Measurements from ENCODE around the gene MYADML2. TPM values are rescaled to one million over a fixed set of nuclear protein-coding genes. Genes with fewer than 3 reads are reported as not detected.
A peak's percentile ranks its signal among the peaks of the same experiment; 100 is the strongest.

The MYADML2 gene
- total and polyA plus RNA-seq, 2 of the 8 experiments (the other 6 are each of a cell fraction or from before 2014, with no cell fraction given) = 0.26 to 0.47 TPM

GRCh38 chr17:81914103-81914850 lies 32.8 kb downstream of the MYADML2 start:
- Histone ChIP-seq H4K20me1 (replicated peaks in 1 of 2; ENCODE audit: control insufficient read depth in 1 of 2, insufficient read depth in 2 of 2, low read length in 2 of 2) (peaks cover 6 to 40% of the 10 kb centered on the region in 2 experiments), H3K36me3 (ENCODE audit: control insufficient read depth in 2 of 4, insufficient read depth in 4 of 4, low read length in 3 of 4) (peaks cover 8 to 25% (median 20%) of the 10 kb centered on the region in 4 experiments), H2AFZ (ENCODE audit: low read length) (no peak overlapping the region), H3K9ac (replicated peaks in 1 of 4; ENCODE audit: extremely low read depth in 1 of 4, low read depth in 3 of 4, low read length in 3 of 4) (no peak overlapping the region), H2BK20ac (ENCODE audit: low read length) (no peak overlapping the region), H3K9me3 (ENCODE audit: insufficient read depth in 2 of 2, low read depth in 1 of 2, low read length in 1 of 2) (no peaks in the 10 kb centered on the region), H3K27ac (ENCODE audit: low read depth, low read length) (no peak overlapping the region), H2AK5ac (ENCODE audit: low read depth, low read length) (no peak overlapping the region), H3K79me1 (ENCODE audit: low read depth, low read length) (peaks cover 5% of the 10 kb centered on the region), H3K4ac (replicated peaks; ENCODE audit: insufficient read length, low read depth, low read length) (no peak overlapping the region), H3K18ac (ENCODE audit: extremely low read depth, low read length) (no peak overlapping the region), H3K14ac (ENCODE audit: insufficient read length) (no peak overlapping the region), H2BK5ac (ENCODE audit: low read depth, low read length) (no peak overlapping the region; the same call in 1 of the 2 replicates), H2BK12ac (ENCODE audit: low read depth, low read length) (no peak overlapping the region), H3K4me1 (replicated peaks in 1 of 4; ENCODE audit: control insufficient read depth in 3 of 4, insufficient read depth in 4 of 4, low read length in 3 of 4) (peaks cover 0 to 20% (median 8%) of the 10 kb centered on the region in 4 experiments; a peak in 6 of 7 replicates), H2BK15ac (ENCODE audit: low read length) (no peak overlapping the region), H3K4me3 (ENCODE audit: extremely low read depth in 1 of 4, insufficient read depth in 2 of 4, low read depth in 3 of 4, low read length in 4 of 4) (no peak overlapping the region), H2BK120ac (replicated peaks; ENCODE audit: low read depth, low read length) (no peak overlapping the region), H3K27me3 (replicated peaks in 1 of 4; ENCODE audit: control insufficient read depth in 3 of 4, extremely low read depth in 1 of 4, insufficient read depth in 3 of 4, low read length in 3 of 4) (peaks cover 0 to 4% (median 2%) of the 10 kb centered on the region in 4 experiments; a peak in 2 of 7 replicates), H4K8ac (ENCODE audit: extremely low read depth, insufficient read depth, low read length) (peak overlapping the region; percentile 47; the same call in 1 of the 2 replicates), H3K4me2 (ENCODE audit: insufficient read depth in 1 of 2, low read depth in 2 of 2, low read length in 2 of 2) (no peak overlapping the region), H3K23me2 (ENCODE audit: low read depth, low read length) (peaks cover 11% of the 10 kb centered on the region), H3K23ac (ENCODE audit: insufficient read length) (no peak overlapping the region), H3K79me2 (ENCODE audit: control insufficient read depth in 1 of 2, insufficient read depth in 2 of 2, low read length in 2 of 2) (peaks cover 0 to 16% of the 10 kb centered on the region in 2 experiments; a peak in 2 of 4 replicates), H3K56ac (replicated peaks; ENCODE audit: insufficient read length, low read depth, low read length) (no peak overlapping the region), H4K91ac (replicated peaks; ENCODE audit: insufficient read length, low read length) (no peak overlapping the region), H4K5ac (ENCODE audit: insufficient read length, low read depth, low read length) (no peak overlapping the region)
- ChIA-PET POLR2A (ENCODE audit: partially characterized antibody) (interaction anchor here (0.9 to 8.7 kb wide), 5 partner anchors 8 to 102 kb away, joined by 3 to 135 read pairs (median 3); partner anchors contain the start of gene MAFG), CTCF (ENCODE audit: partially characterized antibody) (interaction anchor here (0.9 to 2.8 kb wide), 7 partner anchors 8 to 292 kb away, joined by 3 to 12 read pairs (median 4); partner anchors contain the start of genes MAFG and NOTUM)
- TF ChIP-seq TEAD4 (IDR thresholded peaks at IDR 0.05; ENCODE audit: low read depth, low read length) = no peak
- TF ChIP-seq EGR1 (IDR thresholded peaks at IDR 0.05; ENCODE audit: borderline replicate concordance, low read depth, low read length) = no peak
- TF ChIP-seq CBX5 (IDR thresholded peaks at IDR 0.05; ENCODE audit: low read depth, low read length) = no peak
- TF ChIP-seq JUND (IDR thresholded peaks at IDR 0.05; ENCODE audit: low read length) = no peak
- no peak for TF ChIP-seq POLR2A (IDR thresholded peaks at IDR 0.05; ENCODE audit: control extremely low read depth in 1 of 2, low read depth in 2 of 2, low read length in 2 of 2)
- TF ChIP-seq TAF7 (optimal IDR thresholded peaks at IDR 0.05; ENCODE audit: borderline replicate concordance, low read depth, low read length) = no peak
- TF ChIP-seq GABPA (IDR thresholded peaks at IDR 0.05; ENCODE audit: borderline replicate concordance, insufficient read depth, low read length) = no peak
- no peak for TF ChIP-seq SIRT6 (IDR thresholded peaks at IDR 0.05; ENCODE audit: low read length)
- no peak for TF ChIP-seq SP4 (IDR thresholded peaks at IDR 0.05; ENCODE audit: low read length)
- TF ChIP-seq ZNF274 (IDR thresholded peaks at IDR 0.05; ENCODE audit: borderline replicate concordance, extremely low read depth, low read length) = no peak
- no peak for TF ChIP-seq SAP30 (IDR thresholded peaks at IDR 0.05; ENCODE audit: insufficient read depth, insufficient replicate concordance, low read length)
- WGBS, 2 experiments (ENCODE audit: extremely low coverage in 1 of 2, insufficient coverage in 1 of 2, insufficient read length in 1 of 2, insufficient replicate concordance in 2 of 2, low coverage in 1 of 2, low lambda C conversion rate in 2 of 2, missing lambda C conversion rate in 1 of 2) = 95% methylated on average over 32 of the region's 36 CpGs; no CpG with 5 or more reads in 1 of the 2 experiments
- FAIRE-seq (no peak), DNase-seq (ENCODE audit: low read depth in 1 of 2, low spot score in 2 of 2) (no peak)
